GM19372 (cell line): ENCODE data around the gene TMEM126A.
A peak's percentile ranks its signal among the peaks of the same experiment; 100 is the strongest.
"Not testable (repeated sequence)": the region's sequence is repeated elsewhere in the genome, so short reads cannot be mapped to it uniquely, and the experiment has no call there.

Experiments
- ATAC-seq: cut with Tn5 transposase; IDR thresholded peaks from one replicate; pipeline ENCODE4 v1.9.1; 2021; ENCODE audit warnings: mild to moderate bottlenecking, low read depth, moderate library complexity; ENCODE audit not compliant: unreplicated experiment

The TMEM126A gene

DNA sequence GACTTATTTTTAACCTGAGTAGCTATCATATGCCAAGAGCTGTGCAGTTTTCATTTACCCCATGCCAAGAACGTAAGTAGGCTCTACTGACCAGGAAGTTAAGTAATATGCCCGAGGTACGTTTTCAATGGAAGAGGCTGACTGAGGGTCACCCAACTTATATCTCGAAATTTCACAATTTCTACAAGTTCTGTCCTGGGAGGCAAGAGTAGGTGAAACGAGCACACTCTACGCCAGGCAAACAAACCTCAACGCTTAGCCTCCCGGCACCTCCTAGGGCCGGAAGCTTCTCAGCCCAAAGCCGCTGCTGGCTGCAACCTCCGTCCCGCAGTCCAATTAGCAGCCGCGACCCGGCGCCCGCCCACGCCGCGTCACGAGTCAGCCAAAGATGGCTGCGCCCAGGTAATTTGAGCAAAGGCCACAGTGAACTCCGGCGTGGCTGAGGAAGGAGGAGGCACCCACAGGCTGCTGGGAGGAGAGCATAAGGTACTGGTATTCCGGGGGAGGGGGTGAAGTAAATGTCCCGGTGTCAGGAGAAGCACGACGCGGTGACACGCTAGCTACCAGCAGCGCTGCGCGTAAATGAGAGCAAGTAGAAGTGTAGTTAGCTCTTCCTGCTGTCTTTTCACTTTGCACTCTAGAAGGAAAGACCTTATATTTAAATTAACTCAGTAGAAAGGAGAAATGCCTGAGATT lies at the start of gene TMEM126A:
TSS of gene TMEM126A (plus strand) at position 364 of the 696 bp plus-strand sequence. CDS start 2,289 bp downstream, outside the sequence.
- ATAC-seq: peak; percentile 97

DNA sequence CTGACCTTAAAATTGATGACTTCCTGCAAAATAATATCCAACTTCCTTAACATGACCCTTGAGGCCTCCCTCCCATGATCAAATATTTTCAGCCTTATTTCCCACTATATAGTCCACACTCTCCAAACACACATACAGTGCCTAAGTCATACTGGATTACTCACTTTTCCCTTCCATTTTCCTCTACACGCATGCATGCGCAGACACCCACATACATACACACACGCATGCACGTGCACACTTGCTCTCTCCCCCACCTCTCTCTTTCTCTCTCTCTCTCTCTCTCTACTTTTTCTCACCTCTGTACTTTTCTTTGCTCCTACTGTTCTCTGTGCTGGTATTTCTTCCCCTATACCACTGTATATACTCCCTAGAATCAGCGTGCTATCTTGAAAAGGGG lies 48.7 kb upstream of the TMEM126A start:
- no peak for ATAC-seq

DNA sequence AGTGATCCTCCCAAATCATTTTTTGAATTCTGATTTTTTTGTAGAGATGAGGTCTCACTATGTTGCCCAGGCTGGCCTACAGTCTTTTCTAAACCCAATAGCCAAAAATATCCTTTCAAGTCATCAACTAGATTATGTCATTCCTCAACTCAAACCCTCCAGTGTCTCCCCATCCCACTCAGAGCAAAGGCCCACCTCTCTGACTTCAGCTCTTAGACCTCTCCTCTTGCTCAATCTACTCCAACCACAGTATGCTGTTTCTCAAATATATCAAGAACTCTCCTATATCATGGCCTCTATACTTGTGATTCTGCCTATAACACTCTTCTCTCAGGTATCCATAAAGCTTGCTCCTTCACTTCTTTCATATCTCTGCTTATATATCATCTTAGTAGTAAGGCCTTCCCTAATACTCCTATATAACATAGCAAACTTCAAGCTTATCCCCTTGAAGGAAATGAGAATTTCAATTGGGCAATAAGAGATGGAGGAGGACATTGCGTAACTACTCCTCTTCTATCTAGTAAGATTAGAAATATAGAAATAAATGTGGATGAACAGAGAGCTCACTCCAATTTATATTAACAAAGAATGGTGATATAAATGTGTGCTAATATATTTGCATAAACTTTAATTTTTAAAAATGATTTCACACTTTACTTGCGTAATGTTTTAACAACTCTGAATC lies 45.1 kb upstream of the TMEM126A start:
- no peak for ATAC-seq

DNA sequence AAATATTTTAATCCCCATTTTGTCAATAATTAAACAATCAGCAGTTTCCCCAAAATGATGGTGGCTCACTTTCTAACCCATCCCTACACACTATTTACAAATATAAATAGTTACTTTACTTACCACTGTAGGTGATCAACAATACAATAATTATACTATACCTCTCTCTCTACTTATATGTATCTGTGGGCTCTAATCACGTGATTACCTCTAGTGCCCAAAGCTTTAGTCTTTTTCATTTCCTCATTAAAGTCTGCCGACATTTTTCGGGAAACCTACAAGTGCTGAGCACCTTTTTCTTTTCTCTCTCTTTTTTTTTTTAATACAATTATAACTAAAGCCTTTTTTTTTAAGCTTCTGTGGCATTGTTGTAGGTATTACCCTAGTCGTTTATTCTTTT lies 44.5 kb upstream of the TMEM126A start:
- no peak for ATAC-seq

DNA sequence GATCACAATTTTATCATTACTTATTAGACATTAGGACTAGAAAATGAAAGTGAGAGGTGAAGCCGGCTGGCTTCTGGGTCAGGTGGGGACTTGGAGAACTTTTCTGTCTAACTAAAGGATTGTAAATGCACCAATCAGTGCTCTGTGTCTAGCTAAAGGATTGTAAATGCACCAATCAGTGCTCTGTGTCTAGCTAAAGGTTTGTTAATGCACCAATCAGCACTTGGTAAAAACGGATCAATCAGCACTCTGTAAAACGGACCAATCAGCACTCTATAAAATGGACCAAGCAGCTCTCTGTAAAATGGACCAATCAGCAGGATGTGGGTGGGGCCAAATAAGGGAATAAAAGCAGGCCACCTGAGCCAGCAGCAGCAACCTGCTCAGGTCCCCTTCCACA lies 41.5 kb upstream of the TMEM126A start:
- not testable (repeated sequence) for ATAC-seq

DNA sequence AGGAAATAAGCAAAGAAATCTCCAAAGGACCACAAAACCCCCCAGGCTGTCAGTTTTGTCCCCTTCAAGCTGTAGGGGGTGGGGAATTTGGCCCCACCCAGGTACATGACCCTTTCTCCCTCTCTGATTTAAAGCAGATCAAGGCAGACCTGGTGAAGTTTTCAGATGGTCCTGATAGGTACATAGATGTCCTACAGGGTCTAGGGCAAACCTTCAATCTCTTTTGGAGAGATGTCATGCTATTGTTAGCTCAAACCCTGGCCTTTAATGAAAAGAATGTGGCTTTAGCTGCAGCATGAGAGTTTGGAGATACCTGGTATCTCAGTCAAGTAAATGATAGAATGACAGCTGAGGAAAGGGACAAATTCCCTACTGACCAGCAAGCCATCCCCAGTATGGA lies 39.1 kb upstream of the TMEM126A start:
- not testable (repeated sequence) for ATAC-seq

DNA sequence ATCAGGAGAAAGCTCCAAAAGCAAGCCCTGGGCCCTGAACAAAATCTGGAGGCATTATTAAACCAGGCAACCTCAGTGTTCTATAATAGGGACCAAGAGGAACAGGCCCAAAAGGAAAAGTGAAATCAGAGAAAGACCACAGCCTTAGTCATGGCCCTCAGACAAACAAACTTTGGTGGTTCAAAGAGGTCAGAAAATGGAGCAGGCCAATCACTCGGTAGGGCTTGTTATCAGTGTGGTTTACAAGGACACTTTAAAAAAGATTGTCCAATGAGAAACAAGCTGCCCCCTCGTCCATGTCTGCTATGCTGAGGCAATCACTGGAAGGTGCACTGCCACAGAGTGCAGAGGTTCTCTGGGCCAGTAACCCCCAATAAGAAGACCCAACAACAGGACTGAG lies 38.5 kb upstream of the TMEM126A start:
- ATAC-seq: not testable (repeated sequence)

DNA sequence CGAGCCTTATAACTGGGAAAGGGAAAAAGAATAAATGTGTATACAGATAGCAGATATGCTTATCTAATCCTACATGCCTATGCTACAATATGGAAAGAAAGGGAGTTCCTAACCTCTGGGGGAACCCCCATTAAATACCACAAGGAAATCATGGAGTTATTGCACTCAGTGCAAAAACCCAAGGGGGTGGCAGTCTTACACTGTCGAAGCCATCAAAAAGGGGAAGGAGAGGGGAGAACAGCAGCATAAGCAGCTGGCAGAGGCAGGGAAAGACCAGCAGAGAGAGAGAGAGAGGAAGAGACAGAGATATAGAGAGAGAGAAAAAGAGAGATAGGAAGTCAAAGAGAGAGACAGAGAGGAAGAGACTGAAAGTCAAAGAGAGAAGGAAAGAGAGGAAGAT lies 36.1 kb upstream of the TMEM126A start:
- ATAC-seq: not testable (repeated sequence)

DNA sequence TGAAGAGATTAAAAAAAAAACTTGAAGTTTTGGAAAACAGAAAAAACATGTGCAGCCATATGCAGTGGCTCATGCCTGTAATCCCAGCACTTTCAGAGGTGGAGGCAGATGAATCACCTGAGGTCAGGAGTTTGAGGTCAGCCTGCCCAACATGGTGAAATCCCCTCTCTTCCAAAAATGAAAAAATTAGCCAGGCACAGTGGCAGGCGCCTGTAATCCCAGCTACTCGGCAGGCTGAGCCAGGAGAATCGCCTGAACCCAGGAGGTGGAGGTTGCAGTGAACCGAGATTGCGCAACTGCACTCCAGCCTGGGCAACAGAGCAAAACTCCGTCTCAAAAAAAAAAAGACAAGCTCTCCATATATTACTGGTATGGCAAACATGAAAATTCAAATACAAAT lies 28.3 kb upstream of the TMEM126A start:
- no peak for ATAC-seq

DNA sequence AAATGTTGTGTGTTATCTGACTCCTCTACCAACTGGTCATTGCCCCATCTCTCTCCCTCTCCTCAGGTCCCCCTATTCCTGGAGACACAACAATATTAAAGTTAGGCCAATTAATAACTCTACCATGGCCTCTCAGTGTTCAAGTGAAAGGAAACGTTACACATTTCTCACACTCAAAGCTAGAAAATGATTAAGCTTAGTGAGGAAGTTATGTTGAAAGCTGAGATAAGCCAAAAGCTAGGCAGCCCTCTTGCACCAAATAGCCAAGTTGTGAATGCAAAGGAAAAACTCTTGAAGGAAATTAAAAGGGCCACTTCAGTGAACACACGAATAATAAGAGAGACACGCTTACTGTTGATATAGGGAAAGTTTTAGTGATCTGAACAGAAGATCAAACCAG lies 27.5 kb upstream of the TMEM126A start:
- ATAC-seq: no peak

DNA sequence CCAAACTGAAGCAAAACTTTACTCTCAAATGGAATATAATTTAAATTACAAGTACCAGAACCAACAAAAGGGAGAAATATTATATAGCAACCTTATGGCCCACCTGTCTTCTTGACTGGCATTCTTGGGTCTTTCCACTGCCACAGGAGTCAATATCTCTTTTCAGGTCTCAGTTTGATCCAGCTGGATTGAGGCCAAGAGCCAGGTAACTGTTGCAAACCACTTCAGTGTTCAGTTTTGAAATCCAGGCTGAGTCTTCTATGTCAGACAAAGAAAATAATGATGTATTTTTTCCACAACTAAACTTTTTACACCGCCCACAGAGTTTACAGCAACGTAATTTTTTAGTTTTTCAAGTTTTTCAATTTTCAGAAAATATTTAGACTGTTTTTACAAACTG lies 21.3 kb upstream of the TMEM126A start:
- no peak for ATAC-seq

DNA sequence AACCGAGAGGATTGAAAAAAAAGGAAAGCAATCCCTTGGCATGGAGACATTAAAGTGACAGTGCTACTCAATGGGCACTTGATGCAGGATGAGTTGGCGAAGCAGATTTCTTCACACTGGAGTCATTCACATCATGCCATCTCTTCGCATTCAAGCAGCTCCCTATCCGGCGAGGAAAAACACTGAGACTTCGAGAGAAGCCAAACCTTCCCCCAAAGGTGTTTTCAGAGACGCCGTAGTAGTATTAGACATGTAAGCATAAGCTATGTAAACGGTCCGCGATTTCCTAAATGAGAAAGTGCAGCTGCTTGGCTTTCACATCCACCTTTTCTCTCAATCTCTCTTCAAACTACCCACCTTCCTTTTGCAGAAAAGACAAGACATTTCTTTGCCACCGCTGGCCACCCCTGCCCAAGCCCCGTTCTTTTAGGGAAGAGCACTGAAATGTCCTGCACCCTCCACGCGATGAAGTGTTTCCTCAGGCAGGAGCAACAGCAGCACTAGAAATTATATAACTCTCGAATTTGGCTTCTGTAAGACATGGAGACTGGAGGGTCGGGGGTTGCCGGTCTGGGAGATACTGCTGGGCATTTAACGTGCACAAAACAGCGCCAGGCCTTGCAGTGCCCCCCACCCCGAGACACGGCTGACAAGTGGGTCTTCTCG lies 20.3 kb upstream of the TMEM126A start, which contains the start of gene DLG2:
TSS of gene DLG2 (minus strand) at position 13 of the 666 bp plus-strand sequence.
- no peak for ATAC-seq

DNA sequence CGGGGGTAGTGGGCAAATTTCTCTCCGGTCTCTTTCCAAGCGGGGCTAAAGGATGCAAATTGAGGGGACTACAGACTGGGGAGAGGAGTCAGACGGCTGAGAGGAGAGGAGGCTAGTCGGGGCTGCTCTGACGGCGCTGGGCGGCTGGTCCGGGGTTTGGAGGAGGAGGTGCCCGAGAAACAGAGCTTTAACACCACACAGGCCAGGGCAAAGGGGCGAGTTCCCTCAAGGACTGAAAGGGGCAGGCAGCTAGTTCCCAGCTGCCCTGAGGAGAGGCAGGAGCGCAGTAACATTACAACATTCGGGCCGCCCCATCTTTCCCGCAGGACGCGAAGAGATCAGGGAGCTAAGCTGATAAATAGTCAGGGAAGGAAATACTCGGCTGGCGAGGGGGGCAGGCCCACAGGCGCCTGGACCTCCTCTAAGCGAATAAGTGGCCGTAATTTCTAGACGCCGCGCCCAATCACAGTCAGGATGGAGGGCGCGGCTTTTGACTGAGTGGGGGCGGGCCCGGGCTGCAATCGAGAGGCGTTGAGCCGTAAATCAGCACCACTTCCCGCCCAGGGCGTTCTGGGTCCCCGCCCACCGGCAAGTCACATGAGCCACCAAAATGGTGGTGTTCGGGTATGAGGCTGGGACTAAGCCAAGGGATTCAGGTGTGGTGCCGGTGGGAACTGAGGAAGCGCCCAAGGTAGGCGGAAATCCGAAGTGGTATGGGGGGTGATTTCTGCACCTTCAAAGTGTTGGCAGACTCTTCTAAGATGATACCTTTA lies 19.6 kb upstream of the TMEM126A start, which contains the start of gene TMEM126B:
TSS of gene TMEM126B (plus strand) at position 596 of the 773 bp plus-strand sequence. CDS start at position 611, 15 bp downstream.
- peak; percentile 99 for ATAC-seq

DNA sequence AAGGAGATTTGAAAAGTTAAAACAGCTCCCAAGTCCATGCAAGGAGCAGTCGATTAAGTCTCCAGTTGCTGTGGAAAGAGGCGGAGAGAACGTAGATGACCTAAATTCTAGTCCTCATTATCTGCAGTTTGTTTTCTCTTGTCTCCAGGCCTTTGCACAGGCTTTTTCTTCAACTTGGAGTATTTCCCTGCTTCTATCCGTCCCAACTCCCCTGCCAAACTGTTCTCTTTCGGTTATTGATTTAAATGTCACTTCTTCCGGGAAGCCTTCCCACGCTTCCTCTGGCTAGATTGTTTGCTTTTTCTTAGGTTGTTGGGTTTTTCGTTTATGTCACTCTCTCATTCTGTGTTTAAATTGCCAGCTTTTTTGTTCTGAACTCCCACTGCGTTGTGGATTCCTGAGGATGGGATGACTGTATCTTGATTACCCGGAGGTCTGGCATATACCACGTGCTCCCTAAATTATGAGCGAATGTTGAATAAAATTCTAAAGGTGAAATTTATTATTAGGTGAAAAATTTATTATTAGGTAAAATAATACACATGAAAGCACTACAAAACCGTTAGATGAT lies 18.9 kb upstream of the TMEM126A start:
- ATAC-seq: peak; percentile 9

DNA sequence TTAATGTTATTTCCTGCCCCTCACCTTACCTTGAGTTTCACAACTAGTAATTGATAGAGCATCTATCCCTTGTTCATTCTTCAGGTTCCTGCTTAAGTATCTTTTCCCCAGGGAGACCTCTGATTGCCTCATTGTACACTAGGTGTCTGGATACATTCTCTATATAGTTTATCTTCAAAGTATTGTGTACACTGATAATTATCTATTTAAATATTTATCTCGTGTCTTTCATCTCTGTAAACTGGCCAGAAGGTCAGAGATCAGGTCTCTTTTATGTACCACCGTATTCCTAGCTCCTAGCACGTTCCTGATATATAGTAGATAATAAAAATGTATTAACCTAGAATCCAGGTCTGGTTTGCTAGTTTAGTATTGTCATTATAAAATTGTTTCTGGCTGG lies 13.0 kb upstream of the TMEM126A start:
- no peak for ATAC-seq

DNA sequence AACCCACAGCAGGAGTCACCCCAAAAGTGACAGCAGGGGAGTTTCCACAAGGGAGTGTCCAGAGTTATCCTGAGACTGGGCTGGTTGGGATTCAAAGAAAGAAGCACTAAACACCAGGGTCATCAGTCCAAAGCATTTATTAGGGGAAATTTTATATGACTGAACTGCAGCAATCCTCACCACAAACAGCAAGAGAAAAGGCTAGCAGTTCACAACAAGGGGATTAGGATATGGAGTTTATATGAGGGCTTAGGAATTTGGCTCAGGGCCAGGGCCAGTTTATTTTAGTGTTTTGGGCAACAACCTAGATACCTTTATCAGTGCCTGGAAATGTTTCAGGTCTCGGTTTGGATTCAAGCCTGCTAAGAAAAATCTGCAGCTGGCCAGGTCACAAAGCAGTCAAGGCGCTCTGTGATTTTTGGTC lies 4.6 kb upstream of the TMEM126A start:
- ATAC-seq: no peak

DNA sequence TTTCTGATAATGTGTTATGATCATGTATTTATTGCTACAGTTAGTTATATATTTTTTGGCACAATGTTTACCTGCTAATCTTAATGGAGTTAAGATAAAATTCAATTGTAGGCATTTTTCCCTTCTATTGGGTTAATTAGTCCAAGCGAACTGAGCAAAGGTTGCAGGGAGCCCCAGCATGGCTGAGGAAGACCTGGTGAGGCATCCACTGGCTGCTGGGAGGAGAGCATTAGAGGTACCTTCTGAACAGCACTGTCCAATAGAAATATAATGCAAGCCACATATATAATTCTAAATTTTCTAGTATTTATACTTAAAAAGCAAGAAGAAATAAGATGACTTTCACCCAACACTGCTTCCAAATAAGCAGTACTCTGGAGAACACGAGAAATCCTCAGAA lies 689 bp upstream of the TMEM126A start:
- peak; percentile 10 for ATAC-seq

DNA sequence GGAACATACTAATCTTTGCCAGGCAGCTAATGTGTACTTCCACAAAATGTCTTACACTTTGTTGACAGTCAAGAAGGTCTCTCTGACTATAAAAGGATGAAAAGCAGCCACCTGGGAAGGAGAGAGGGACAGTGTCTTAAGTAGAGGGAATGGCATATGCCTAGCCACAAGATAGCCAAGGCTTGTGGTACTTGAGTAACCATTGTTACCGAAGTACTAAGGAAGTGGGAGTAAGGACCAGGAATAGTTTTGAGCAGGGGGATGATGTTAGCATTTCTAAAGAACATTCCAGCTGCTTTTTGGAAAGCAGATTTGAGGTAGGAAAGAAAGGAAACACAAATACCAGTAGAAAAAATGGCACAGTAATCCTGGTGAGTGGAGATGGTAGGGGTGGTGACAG lies 3.4 kb downstream of the TMEM126A start:
- ATAC-seq: no peak

DNA sequence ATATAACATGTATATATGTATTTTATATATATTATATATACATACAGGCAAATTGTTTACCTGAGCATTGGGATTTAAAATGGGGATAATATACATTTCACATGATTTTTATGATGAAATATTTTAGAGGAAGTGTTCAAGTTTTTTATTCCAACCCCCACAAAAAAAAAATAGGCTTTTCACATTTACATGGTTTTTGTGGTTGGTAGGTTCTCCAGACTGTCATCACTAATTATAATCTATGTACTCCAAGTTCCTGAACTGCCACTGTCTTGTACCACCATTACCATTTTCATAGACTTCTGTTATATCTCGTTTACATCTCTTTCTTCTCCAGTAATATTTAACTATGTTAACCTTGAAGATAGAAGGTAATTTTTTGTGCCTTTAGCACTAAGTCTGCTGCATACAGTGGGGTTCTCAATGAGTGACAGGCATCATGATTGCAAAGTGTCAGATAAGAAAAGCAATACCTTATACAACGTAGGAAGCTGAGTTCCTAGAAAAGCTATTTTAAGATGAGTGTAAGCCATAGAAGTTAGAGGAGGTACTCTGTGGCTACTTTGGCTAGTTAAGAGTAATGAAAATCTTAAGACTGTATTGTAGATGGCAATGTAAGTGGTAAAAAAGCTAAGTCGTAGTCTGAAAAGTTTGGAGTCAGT lies 5.2 kb downstream of the TMEM126A start:
- ATAC-seq: no peak

DNA sequence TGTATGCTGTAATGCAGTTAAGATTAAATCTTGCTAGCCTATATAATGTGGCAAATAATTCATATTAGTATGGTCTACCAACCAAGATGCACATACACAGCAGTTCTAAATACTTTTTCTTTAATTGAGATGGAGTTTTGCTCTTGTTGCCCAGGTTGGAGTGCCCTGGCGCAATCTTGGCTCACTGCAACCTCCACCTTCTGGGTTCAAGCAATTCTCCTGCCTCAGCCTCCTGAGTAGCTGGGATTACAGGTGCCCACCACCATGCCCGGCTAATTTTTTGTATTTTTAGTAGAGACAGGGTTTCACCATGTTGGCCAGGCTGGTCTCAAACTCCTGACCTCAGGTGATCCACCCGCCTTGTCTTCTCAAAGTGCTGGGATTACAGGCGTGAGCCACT lies 6.6 kb downstream of the TMEM126A start:
- not testable (repeated sequence) for ATAC-seq
